ENCODE results near the gene APBA2.

The APBA2 gene

DNA sequence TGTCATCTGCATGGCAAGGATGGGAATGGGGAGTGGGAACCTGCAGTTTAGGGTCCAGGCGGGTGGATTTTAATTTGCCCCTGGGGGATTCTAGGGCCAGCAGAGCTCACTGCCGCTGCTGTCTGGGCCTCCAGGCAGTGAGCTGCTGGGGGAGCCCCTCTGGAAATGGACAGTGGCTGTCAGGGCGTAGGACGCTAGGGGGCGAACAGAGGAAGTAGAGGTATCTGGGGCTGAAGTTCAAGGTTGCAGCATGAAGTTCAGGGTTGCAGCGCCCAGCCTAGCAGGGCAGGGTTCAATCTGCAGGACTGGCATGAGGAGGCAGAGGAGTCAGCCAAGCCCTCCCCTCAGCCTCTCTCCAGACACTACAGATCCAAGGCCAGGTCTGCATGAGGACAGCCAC lies 49.5 kb downstream of the APBA2 start:
- H3K4me3 ChIP-seq (ENCODE audit: low read depth in 1 of 2, low read length in 2 of 2) = no peak overlapping the region
- no peaks in the 10 kb centered on the region for H3K36me3 ChIP-seq (ENCODE audit: insufficient read depth, low read length)
- H3K4me1 ChIP-seq (ENCODE audit: insufficient read depth, low read length) = peaks cover 8% of the 10 kb centered on the region
- no peak overlapping the region for H3K9ac ChIP-seq (ENCODE audit: low read depth, low read length)
- ATAC-seq (ENCODE audit: insufficient read depth, low read depth) (0 out of 3 replicates have a peak, but pooled peaks have one; percentile 19), DNase-seq (no peak)
- H3K27me3 ChIP-seq (ENCODE audit: insufficient read depth, low read length, poor library complexity) = no peaks in the 10 kb centered on the region
- H3K27ac ChIP-seq (ENCODE audit: low read length) = no peak overlapping the region
- H3K9me3 ChIP-seq (ENCODE audit: insufficient read depth, low read length, severe bottlenecking) = no peaks in the 10 kb centered on the region
- no peak overlapping the region for H3K4me2 ChIP-seq (ENCODE audit: insufficient read depth, low read length)
- H2AFZ ChIP-seq (ENCODE audit: low read depth, low read length) = no peak overlapping the region
- no peaks in the 10 kb centered on the region for H3K79me2 ChIP-seq (ENCODE audit: insufficient read depth, low read length)
- no peak for TF ChIP-seq CTCF (IDR thresholded peaks at IDR 0.05; ENCODE audit: borderline replicate concordance, extremely low read depth, low read length, poor library complexity, severe bottlenecking)
- no peak for TF ChIP-seq EZH2 (IDR thresholded peaks at IDR 0.05; ENCODE audit: borderline replicate concordance, low read depth, low read length, severe bottlenecking)
- no peaks in the 10 kb centered on the region; the same call in none of the 2 replicates for H4K20me1 ChIP-seq (ENCODE audit: insufficient read depth, low read length)

GRCh38 chr15:28936081-28936480 lies 50.3 kb downstream of the APBA2 start:
- Histone ChIP-seq H3K4me1 (ENCODE audit: insufficient read depth, low read length) (peaks cover 8% of the 10 kb centered on the region), H3K4me3 (ENCODE audit: low read depth in 1 of 2, low read length in 2 of 2) (no peak overlapping the region), H2AFZ (ENCODE audit: low read depth, low read length) (no peak overlapping the region), H4K20me1 (ENCODE audit: insufficient read depth, low read length) (no peaks in the 10 kb centered on the region; the same call in none of the 2 replicates), H3K27ac (ENCODE audit: low read length) (no peak overlapping the region), H3K79me2 (ENCODE audit: insufficient read depth, low read length) (no peaks in the 10 kb centered on the region), H3K9ac (ENCODE audit: low read depth, low read length) (no peak overlapping the region), H3K4me2 (ENCODE audit: insufficient read depth, low read length) (no peak overlapping the region), H3K36me3 (ENCODE audit: insufficient read depth, low read length) (no peaks in the 10 kb centered on the region), H3K27me3 (ENCODE audit: insufficient read depth, low read length, poor library complexity) (no peaks in the 10 kb centered on the region), H3K9me3 (ENCODE audit: insufficient read depth, low read length, severe bottlenecking) (no peaks in the 10 kb centered on the region)
- TF ChIP-seq CTCF (IDR thresholded peaks at IDR 0.05; ENCODE audit: borderline replicate concordance, extremely low read depth, low read length, poor library complexity, severe bottlenecking) (no peak), EZH2 (IDR thresholded peaks at IDR 0.05; ENCODE audit: borderline replicate concordance, low read depth, low read length, severe bottlenecking) (no peak)
- no peak for ATAC-seq (ENCODE audit: insufficient read depth, low read depth)
- DNase-seq = no peak

DNA sequence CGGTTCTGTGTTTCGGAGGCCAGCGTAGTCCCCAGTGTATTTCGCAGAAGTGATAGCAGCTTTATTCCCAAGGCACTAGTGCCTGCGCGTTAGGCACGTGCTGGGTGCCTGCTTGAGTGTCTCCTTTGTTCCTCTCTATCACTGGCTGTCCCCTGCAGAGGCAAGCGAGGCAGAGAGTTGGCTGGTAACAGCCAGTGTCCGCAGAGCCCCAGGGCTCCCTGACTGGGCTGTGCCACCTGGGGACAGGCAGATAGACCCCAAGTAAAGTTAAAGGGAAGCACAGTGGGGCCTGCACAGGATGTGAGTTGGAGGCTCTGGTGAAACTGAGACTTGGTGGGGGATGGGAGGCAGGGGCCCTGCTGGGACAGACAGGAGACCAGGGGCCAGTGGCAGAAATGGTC lies 50.7 kb downstream of the APBA2 start:
- H3K4me3 ChIP-seq (ENCODE audit: low read depth in 1 of 2, low read length in 2 of 2) = no peak overlapping the region
- no peak overlapping the region for H3K27ac ChIP-seq (ENCODE audit: low read length)
- H2AFZ ChIP-seq (ENCODE audit: low read depth, low read length) = no peak overlapping the region
- H4K20me1 ChIP-seq (ENCODE audit: insufficient read depth, low read length) = no peaks in the 10 kb centered on the region; the same call in none of the 2 replicates
- peaks cover 8% of the 10 kb centered on the region for H3K4me1 ChIP-seq (ENCODE audit: insufficient read depth, low read length)
- H3K79me2 ChIP-seq (ENCODE audit: insufficient read depth, low read length) = no peaks in the 10 kb centered on the region
- H3K27me3 ChIP-seq (ENCODE audit: insufficient read depth, low read length, poor library complexity) = no peaks in the 10 kb centered on the region
- no peak overlapping the region for H3K9ac ChIP-seq (ENCODE audit: low read depth, low read length)
- DNase-seq (no peak), ATAC-seq (ENCODE audit: insufficient read depth, low read depth) (no peak)
- H3K36me3 ChIP-seq (ENCODE audit: insufficient read depth, low read length) = no peaks in the 10 kb centered on the region
- TF ChIP-seq CTCF (IDR thresholded peaks at IDR 0.05; ENCODE audit: borderline replicate concordance, extremely low read depth, low read length, poor library complexity, severe bottlenecking) (no peak), EZH2 (IDR thresholded peaks at IDR 0.05; ENCODE audit: borderline replicate concordance, low read depth, low read length, severe bottlenecking) (no peak)
- H3K9me3 ChIP-seq (ENCODE audit: insufficient read depth, low read length, severe bottlenecking) = no peaks in the 10 kb centered on the region
- H3K4me2 ChIP-seq (ENCODE audit: insufficient read depth, low read length) = no peak overlapping the region

- Histone ChIP-seq H4K20me1 (ENCODE audit: insufficient read depth, low read length) (no peaks in the 10 kb centered on the region; the same call in none of the 2 replicates), H3K36me3 (ENCODE audit: insufficient read depth, low read length) (no peaks in the 10 kb centered on the region), H3K4me1 (ENCODE audit: insufficient read depth, low read length) (peaks cover 10% of the 10 kb centered on the region), H3K9me3 (ENCODE audit: insufficient read depth, low read length, severe bottlenecking) (no peaks in the 10 kb centered on the region), H3K27ac (ENCODE audit: low read length) (no peak overlapping the region), H3K4me2 (ENCODE audit: insufficient read depth, low read length) (no peak overlapping the region), H3K79me2 (ENCODE audit: insufficient read depth, low read length) (no peaks in the 10 kb centered on the region), H3K4me3 (ENCODE audit: low read depth in 1 of 2, low read length in 2 of 2) (no peak overlapping the region), H3K9ac (ENCODE audit: low read depth, low read length) (no peak overlapping the region), H3K27me3 (ENCODE audit: insufficient read depth, low read length, poor library complexity) (no peaks in the 10 kb centered on the region), H2AFZ (ENCODE audit: low read depth, low read length) (no peak overlapping the region)
- DNase-seq = no peak
- ATAC-seq (ENCODE audit: insufficient read depth, low read depth) = no peak
- TF ChIP-seq EZH2 (IDR thresholded peaks at IDR 0.05; ENCODE audit: borderline replicate concordance, low read depth, low read length, severe bottlenecking) (no peak), CTCF (IDR thresholded peaks at IDR 0.05; ENCODE audit: borderline replicate concordance, extremely low read depth, low read length, poor library complexity, severe bottlenecking) (no peak)
These were observed 51.5 kb downstream of the APBA2 start for GRCh38 chr15:28937271-28937670.

Measured in DND-41 (cell line).